Gastrocnemius medialis (tissue), 4 donors: Measurements from ENCODE around the gene STK33. TPM values are rescaled to one million over a fixed set of nuclear protein-coding genes. Genes with fewer than 3 reads are reported as not detected.

ENCODE experiments used
- ATAC-seq, 2 donors: fragments of 150-250 bp; one replicate each; pipeline ENCODE4 v1.9.1; 2016
- DNase-seq, 2 donors: peaks; one replicate each; pipeline ENCODE4 v3.0.0-alpha.2; 2019
- H3K27ac ChIP-seq, 4 donors: fragments of 200-600 bp; sonication (generic); 1 replicate in 1 of 4; 2 replicates in 3 of 4; pipeline ENCODE4 v1.5.1; 2016 to 2018; ENCODE audit warnings: mild to moderate bottlenecking in 2 of 4, moderate library complexity in 1 of 4
- H3K27me3 ChIP-seq, 3 donors: fragments of 200-600 bp; sonication (generic) in 2 of 3; 1 replicate in 1 of 3; 2 replicates in 2 of 3; pipeline versions ENCODE4 v1.5.1 to v1.6.0; 2016 to 2019; ENCODE audit warnings: mild to moderate bottlenecking in 1 of 3, moderate library complexity in 1 of 3
- H3K36me3 ChIP-seq, 2 donors: fragments of 200-600 bp; sonication (generic) in 1 of 2; one replicate each; pipeline ENCODE4 v1.5.1; 2017 to 2018
- H3K4me1 ChIP-seq, 2 donors: fragments of 200-600 bp; sonication (generic) in 1 of 2; one replicate each; pipeline ENCODE4 v1.5.1; 2016 to 2017; ENCODE audit warnings: mild to moderate bottlenecking in 2 of 2
- H3K4me3 ChIP-seq, 4 donors: fragments of 200-600 bp; sonication (generic) in 3 of 4; 1 replicate in 1 of 4; 2 replicates in 3 of 4; pipeline ENCODE4 v1.5.1; 2016 to 2019; ENCODE audit warnings: mild to moderate bottlenecking in 2 of 4
- H3K9me3 ChIP-seq, 3 donors: fragments of 200-600 bp; sonication (generic) in 2 of 3; 1 replicate in 1 of 3; 2 replicates in 2 of 3; pipeline ENCODE4 v1.5.1; 2016 to 2019
- CTCF ChIP-seq, 5 experiments: fragments of 450-650 bp in 3 of 5; fragments of 200-600 bp in 2 of 5; sonication (generic) in 2 of 5; IDR thresholded peaks in 4 of 5; conservative IDR thresholded peaks in 1 of 5; 1 replicate in 4 of 5; 2 replicates in 1 of 5; pipeline ENCODE4 v1.5.1; 2016 to 2019; ENCODE audit warnings: antibody characterized with exemption in 5 of 5, mild to moderate bottlenecking in 3 of 5, moderate library complexity in 3 of 5
- POLR2A ChIP-seq, 2 donors: fragments of 450-650 bp; IDR thresholded peaks; one replicate each; pipeline ENCODE4 v1.6.1; 2017; ENCODE audit warnings: antibody characterized with exemption in 2 of 2, mild to moderate bottlenecking in 2 of 2, moderate library complexity in 2 of 2
- in situ Hi-C, 4 donors: fragments of 200-750 bp; cut with MboI; loops; one replicate each; pipeline versions ENCODE4 v1.15.0 to v1.8.0; 2017; ENCODE audit warnings: low sequenced_read_pairs in 4 of 4
- intact Hi-C: fragments of 100-400 bp; cut with DNase I; formaldehyde crosslinking; loops from one replicate; pipeline ENCODE4 v1.15.1; 2023; ENCODE audit warnings: low total_unique reads
- total RNA-seq, 4 donors: library from RNA; depleted of rRNA; stranded (reverse); fragments of >200 nt; gene quantifications; one replicate each; pipeline versions ENCODE4 v1.1.0 to v1.2.3, GENCODE V29; 2016

Gene STK33
- total RNA-seq, 4 donors from 2014 or later: 0.66 to 13.5 (median 2.3) TPM

- Histone ChIP-seq H3K27ac (no peak overlapping the region), H3K9me3 (no peaks in the 10 kb centered on the region), H3K36me3 (no peaks in the 10 kb centered on the region), H3K4me1 (no peaks in the 10 kb centered on the region), H3K4me3 (no peak overlapping the region), H3K27me3 (no peaks in the 10 kb centered on the region)
- no peak for TF ChIP-seq POLR2A (IDR thresholded peaks at IDR 0.05)
- TF ChIP-seq CTCF (IDR thresholded peaks at IDR 0.05 in 4 of 5, conservative IDR thresholded peaks at IDR 0.05 in 1 of 5): no peak
- in situ Hi-C loops: no loop called here
- ATAC-seq (no peak), DNase-seq (no peak)
- intact Hi-C loops: no loop called here
Measured at GRCh38 chr11:8372641-8373381, 221.2 kb downstream of the STK33 start.

- TF ChIP-seq CTCF (IDR thresholded peaks at IDR 0.05 in 4 of 5, conservative IDR thresholded peaks at IDR 0.05 in 1 of 5) (no peak), POLR2A (IDR thresholded peaks at IDR 0.05) (no peak)
- in situ Hi-C loops: no loop called here
- no peak for DNase-seq
- intact Hi-C loops: no loop called here
- no peaks in the 10 kb centered on the region for H3K9me3 ChIP-seq
- no peaks in the 10 kb centered on the region for H3K36me3 ChIP-seq
- H3K27me3 ChIP-seq: no peaks in the 10 kb centered on the region
- H3K4me3 ChIP-seq: no peak overlapping the region
- no peak overlapping the region for H3K27ac ChIP-seq
- no peak for ATAC-seq
- H3K4me1 ChIP-seq: no peaks in the 10 kb centered on the region
Measured at GRCh38 chr11:8371516-8371884, 222.5 kb downstream of the STK33 start.

- TF ChIP-seq POLR2A (IDR thresholded peaks at IDR 0.05): no peak
- no peak for TF ChIP-seq CTCF (IDR thresholded peaks at IDR 0.05 in 4 of 5, conservative IDR thresholded peaks at IDR 0.05 in 1 of 5)
Measured at GRCh38 chr11:8370812-8371515, 223.1 kb downstream of the STK33 start.

GRCh38 chr11:8369592-8370205, 224.3 kb downstream of the STK33 start:
- ATAC-seq (no peak), DNase-seq (no peak)
- H3K36me3 ChIP-seq: no peaks in the 10 kb centered on the region
- TF ChIP-seq POLR2A (IDR thresholded peaks at IDR 0.05) (no peak), CTCF (IDR thresholded peaks at IDR 0.05 in 4 of 5, conservative IDR thresholded peaks at IDR 0.05 in 1 of 5) (no peak)
- H3K27me3 ChIP-seq: no peaks in the 10 kb centered on the region
- no peak overlapping the region for H3K27ac ChIP-seq
- H3K9me3 ChIP-seq: no peaks in the 10 kb centered on the region
- in situ Hi-C loops: no loop called here
- intact Hi-C loops: no loop called here
- H3K4me3 ChIP-seq: no peak overlapping the region
- H3K4me1 ChIP-seq: no peaks in the 10 kb centered on the region

More at GRCh38 chr11:8370812-8371515, 223.1 kb downstream of the STK33 start:
- H3K4me1 ChIP-seq: no peaks in the 10 kb centered on the region
- DNase-seq (no peak), ATAC-seq (no peak)
- H3K27ac ChIP-seq: no peak overlapping the region
- no peaks in the 10 kb centered on the region for H3K9me3 ChIP-seq
- no peaks in the 10 kb centered on the region for H3K36me3 ChIP-seq
- in situ Hi-C loops (no loop called here), intact Hi-C loops (no loop called here)
- no peak overlapping the region for H3K4me3 ChIP-seq
- no peaks in the 10 kb centered on the region for H3K27me3 ChIP-seq
